PFSK-1 (cell line): ENCODE measurements around the gene FOXB2.

ENCODE experiments used
- FOXP2 ChIP-seq: optimal IDR thresholded peaks from 2 replicates; pipeline ENCODE3; 2011; ENCODE audit warnings: borderline replicate concordance, control low read depth, inconsistent platforms; ENCODE audit not compliant: insufficient read depth; ENCODE audit errors: extremely low read length, extremely low read depth
- POLR2AphosphoS5 ChIP-seq: IDR thresholded peaks from 2 replicates; pipeline ENCODE4 v1.6.1; 2012; ENCODE audit warnings: low read depth, mild to moderate bottlenecking, control low read depth, low read length, moderate library complexity
- REST ChIP-seq, 2 experiments: IDR thresholded peaks; 2 replicates each; pipeline versions ENCODE4 v1.6.1 to v1.8.0; 2011 to 2012; ENCODE audit warnings: low read depth in 2 of 2, low read length in 2 of 2, control low read depth in 1 of 2, inconsistent platforms in 1 of 2, mild to moderate bottlenecking in 1 of 2, moderate library complexity in 1 of 2; ENCODE audit not compliant: insufficient read depth in 1 of 2
- SIN3A ChIP-seq: IDR thresholded peaks from 2 replicates; pipeline ENCODE4 v1.6.1; 2012; ENCODE audit warnings: mild to moderate bottlenecking, low read length, moderate library complexity, borderline replicate concordance; ENCODE audit not compliant: insufficient read depth
- TAF1 ChIP-seq: IDR thresholded peaks from 2 replicates; pipeline ENCODE4 v1.6.1; 2012; ENCODE audit warnings: low read length, control low read depth, borderline replicate concordance; ENCODE audit not compliant: insufficient read depth

The FOXB2 gene

GRCh38 chr9:77040340-77040739 lies 20.9 kb downstream of the FOXB2 start:
- no peak for TF ChIP-seq TAF1
- no peak for TF ChIP-seq FOXP2
- no peak for TF ChIP-seq POLR2AphosphoS5
- TF ChIP-seq REST (IDR thresholded peaks at IDR 0.05; ENCODE audit: insufficient read depth in 1 of 2, low read depth in 2 of 2, low read length in 2 of 2), result no peak
- TF ChIP-seq SIN3A, result no peak

GRCh38 chr9:77063645-77064285 lies 44.3 kb downstream of the FOXB2 start:
- TF ChIP-seq FOXP2, result no peak
- TF ChIP-seq TAF1, result no peak
- no peak for TF ChIP-seq POLR2AphosphoS5
- no peak for TF ChIP-seq SIN3A
- TF ChIP-seq REST (IDR thresholded peaks at IDR 0.05; ENCODE audit: insufficient read depth in 1 of 2, low read depth in 2 of 2, low read length in 2 of 2), result no peak

DNA sequence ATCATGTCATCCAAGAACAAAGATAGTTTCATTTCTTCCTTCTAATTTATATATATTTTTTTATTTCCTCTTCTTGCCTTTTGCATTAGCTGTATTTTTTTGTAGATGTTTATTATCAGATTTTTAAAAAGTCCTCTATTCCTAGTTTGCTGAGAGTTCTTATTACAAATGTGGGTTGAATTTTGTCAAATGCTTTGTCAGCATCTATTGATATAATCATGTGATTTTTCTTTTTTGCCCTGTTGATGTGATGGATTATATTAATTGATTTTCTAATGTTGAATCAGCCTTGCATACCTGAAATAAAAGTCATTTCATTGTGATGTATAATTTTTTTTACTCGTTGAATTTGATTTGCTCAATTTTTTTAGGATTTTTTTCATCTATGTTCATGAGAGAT lies 46.9 kb downstream of the FOXB2 start:
- no peak for TF ChIP-seq SIN3A
- TF ChIP-seq TAF1, result no peak
- TF ChIP-seq REST (IDR thresholded peaks at IDR 0.05; ENCODE audit: insufficient read depth in 1 of 2, low read depth in 2 of 2, low read length in 2 of 2), result no peak
- no peak for TF ChIP-seq FOXP2
- no peak for TF ChIP-seq POLR2AphosphoS5
